H9 (cell line): ENCODE measurements around the gene KCTD2. TPM values are rescaled to one million over a fixed set of nuclear protein-coding genes. Genes with fewer than 3 reads are reported as not detected.

Source experiments
- DNase-seq: peaks from one replicate; pipeline ENCODE4 v3.0.0-alpha.2; 2017
- H2AFZ ChIP-seq: one replicate; pipeline ENCODE4 v1.6.1; 2013; ENCODE audit warnings: mild to moderate bottlenecking, low read length, control low read depth, moderate library complexity
- H2AK5ac ChIP-seq: 2 replicates; pipeline ENCODE4 v1.6.1; 2013; ENCODE audit warnings: low read length, control low read depth, mixed read lengths; ENCODE audit not compliant: insufficient read length
- H2BK120ac ChIP-seq: one replicate; pipeline ENCODE4 v1.6.1; 2013; ENCODE audit warnings: low read depth, mild to moderate bottlenecking, low read length, control low read depth, inconsistent platforms; ENCODE audit not compliant: poor library complexity, severe bottlenecking
- H2BK12ac ChIP-seq: 2 replicates; pipeline ENCODE4 v1.6.1; 2013; ENCODE audit warnings: low read length, control low read depth, mixed read lengths, low read depth; ENCODE audit not compliant: insufficient read length
- H2BK15ac ChIP-seq: 2 replicates; pipeline ENCODE4 v1.6.1; 2013; ENCODE audit warnings: low read depth, low read length, control low read depth
- H2BK20ac ChIP-seq: one replicate; pipeline ENCODE4 v1.6.1; 2013; ENCODE audit warnings: low read depth, mild to moderate bottlenecking, low read length, control low read depth, inconsistent platforms; ENCODE audit not compliant: poor library complexity, severe bottlenecking
- H2BK5ac ChIP-seq: 2 replicates; pipeline ENCODE4 v1.6.1; 2013; ENCODE audit warnings: low read length, control low read depth, mixed read lengths; ENCODE audit not compliant: insufficient read length
- H3K14ac ChIP-seq: 2 replicates; pipeline ENCODE4 v1.6.1; 2013; ENCODE audit warnings: low read length, control low read depth; ENCODE audit not compliant: insufficient read depth
- H3K18ac ChIP-seq: 2 replicates; pipeline ENCODE4 v1.6.1; 2013; ENCODE audit warnings: low read depth, mild to moderate bottlenecking, mixed read lengths, low read length, control low read depth; ENCODE audit not compliant: insufficient read length
- H3K23ac ChIP-seq: 2 replicates; pipeline ENCODE4 v1.6.1; 2013; ENCODE audit warnings: low read length, control low read depth, mixed read lengths, low read depth; ENCODE audit not compliant: insufficient read length
- H3K23me2 ChIP-seq: 2 replicates; pipeline ENCODE4 v1.6.1; 2013; ENCODE audit warnings: low read depth, mild to moderate bottlenecking, mixed read lengths, low read length, control low read depth; ENCODE audit not compliant: insufficient read length, poor library complexity, severe bottlenecking
- H3K27ac ChIP-seq: 2 replicates; pipeline ENCODE4 v1.5.1; 2013; ENCODE audit warnings: low read length, control low read depth, mixed read lengths, low read depth; ENCODE audit not compliant: insufficient read length
- H3K27me3 ChIP-seq: 2 replicates; pipeline ENCODE4 v1.6.1; 2013; ENCODE audit warnings: low read length, control low read depth, inconsistent platforms; ENCODE audit not compliant: insufficient read depth
- H3K4ac ChIP-seq: 2 replicates; pipeline ENCODE4 v1.6.1; 2013; ENCODE audit warnings: low read depth, mild to moderate bottlenecking, control low read depth, inconsistent platforms, low read length, moderate library complexity
- H3K4me1 ChIP-seq: 2 replicates; pipeline ENCODE4 v1.6.1; 2013; ENCODE audit warnings: low read length, control low read depth, inconsistent platforms; ENCODE audit not compliant: insufficient read depth
- H3K4me2 ChIP-seq: 2 replicates; pipeline ENCODE4 v1.6.1; 2013; ENCODE audit warnings: low read length, control low read depth, mixed read lengths; ENCODE audit not compliant: insufficient read length, insufficient read depth
- H3K56ac ChIP-seq: 2 replicates; pipeline ENCODE4 v1.6.1; 2013; ENCODE audit warnings: low read depth, mild to moderate bottlenecking, mixed read lengths, low read length, control low read depth; ENCODE audit not compliant: insufficient read length
- H3K79me1 ChIP-seq: 2 replicates; pipeline ENCODE4 v1.6.1; 2013; ENCODE audit warnings: low read depth, mild to moderate bottlenecking, moderate library complexity, low read length, control low read depth, inconsistent platforms; ENCODE audit not compliant: insufficient read depth, poor library complexity, severe bottlenecking
- H3K79me2 ChIP-seq: 2 replicates; pipeline ENCODE4 v1.6.1; 2013; ENCODE audit warnings: low read length, control low read depth, inconsistent platforms; ENCODE audit not compliant: insufficient read depth
- H3K9ac ChIP-seq: 2 replicates; pipeline ENCODE4 v1.6.1; 2013; ENCODE audit warnings: low read length, control low read depth, mixed read lengths; ENCODE audit not compliant: insufficient read length; ENCODE audit errors: extremely low read depth
- H3K9me3 ChIP-seq: one replicate; pipeline ENCODE4 v1.6.1; 2013; ENCODE audit warnings: low read depth, low read length, inconsistent platforms; ENCODE audit not compliant: control insufficient read depth
- H3T11ph ChIP-seq: one replicate; pipeline ENCODE4 v1.6.1; 2013; ENCODE audit warnings: mild to moderate bottlenecking, low read length, control low read depth, inconsistent platforms
- H4K20me1 ChIP-seq: one replicate; pipeline ENCODE4 v1.6.1; 2013; ENCODE audit not compliant: control insufficient read depth, insufficient read length, insufficient read depth
- H4K5ac ChIP-seq: 2 replicates; pipeline ENCODE4 v1.6.1; 2013; ENCODE audit warnings: low read depth, mild to moderate bottlenecking, mixed read lengths, low read length, control low read depth; ENCODE audit not compliant: insufficient read length
- H4K8ac ChIP-seq: replicated peaks from 2 replicates; pipeline ENCODE4 v1.6.1; 2013; ENCODE audit warnings: low read length, control low read depth, mixed read lengths, low read depth; ENCODE audit not compliant: insufficient read length
- H4K91ac ChIP-seq: 2 replicates; pipeline ENCODE4 v1.6.1; 2013; ENCODE audit warnings: low read depth, mild to moderate bottlenecking, moderate library complexity, mixed read lengths, low read length, control low read depth; ENCODE audit not compliant: insufficient read length
- H3K27ac Mint-ChIP-seq, 3 experiments: 2 replicates in 2 of 3; 3 replicates in 1 of 3; pipeline ENCODE4 v1.8.0; 2020 to 2021; ENCODE audit warnings: mixed read lengths in 3 of 3, mild to moderate bottlenecking in 1 of 3, moderate library complexity in 1 of 3
- H3K27me3 Mint-ChIP-seq: 2 replicates; pipeline ENCODE4 v1.8.0; 2021; ENCODE audit warnings: low read depth, mild to moderate bottlenecking, moderate library complexity, mixed read lengths
- H3K36me3 Mint-ChIP-seq, 3 experiments: 2 replicates in 2 of 3; 3 replicates in 1 of 3; pipeline ENCODE4 v1.8.0; 2020 to 2021; ENCODE audit warnings: low read depth in 3 of 3, mixed read lengths in 3 of 3; ENCODE audit not compliant: insufficient read depth in 1 of 3
- H3K4me1 Mint-ChIP-seq, 2 experiments: 2 replicates each; pipeline ENCODE4 v1.8.0; 2020; ENCODE audit warnings: mixed read lengths in 2 of 2
- H3K4me3 Mint-ChIP-seq, 2 experiments: 2 replicates in 1 of 2; 3 replicates in 1 of 2; pipeline ENCODE4 v1.8.0; 2020 to 2021; ENCODE audit warnings: mild to moderate bottlenecking in 2 of 2, mixed read lengths in 2 of 2, moderate library complexity in 1 of 2
- H3K9me3 Mint-ChIP-seq, 2 experiments: 2 replicates in 1 of 2; 3 replicates in 1 of 2; pipeline ENCODE4 v1.8.0; 2020; ENCODE audit warnings: mild to moderate bottlenecking in 2 of 2, mixed read lengths in 2 of 2, moderate library complexity in 1 of 2
- CTCF ChIP-seq: fragments of 200-600 bp; sonication (generic); conservative IDR thresholded peaks from 3 replicates; pipeline ENCODE4 v1.8.0; 2021; ENCODE audit warnings: antibody characterized with exemption, mild to moderate bottlenecking
- WGBS: extraction: QIAGEN DNeasy Blood & Tissue Kit; methylation state at CpG from one replicate; pipeline ENCODE4 v1.1.7; 2013; ENCODE audit warnings: missing lambda C conversion rate, low lambda C conversion rate, mixed read lengths; ENCODE audit not compliant: insufficient read length; ENCODE audit errors: extremely low coverage; 5-methylcytosine and 5-hydroxymethylcytosine counted together
- total RNA-seq: library from RNA; stranded (reverse); gene quantifications from 2 replicates; pipeline ENCODE4 v1.2.1, GENCODE V29; 2021

KCTD2 gene
- total RNA-seq, 1 experiment from 2014 or later, result 40.1 TPM

- Histone ChIP-seq H2BK120ac (no peak overlapping the region), H3K9me3 (no peaks in the 10 kb centered on the region), H3K23ac (no peak overlapping the region), H3K27ac (no peak overlapping the region), H4K91ac (no peak overlapping the region), H3K4ac (no peak overlapping the region), H3K79me1 (no peaks in the 10 kb centered on the region), H2AK5ac (no peak overlapping the region), H2BK5ac (no peak overlapping the region), H2BK15ac (no peak overlapping the region), H2BK12ac (no peak overlapping the region), H2AFZ (no peak overlapping the region), H4K8ac (no peak overlapping the region), H4K5ac (no peak overlapping the region), H3K56ac (no peak overlapping the region), H3K23me2 (peaks cover under 1% of the 10 kb centered on the region), H3K4me2 (no peak overlapping the region), H2BK20ac (no peak overlapping the region), H3K4me1 (peaks cover 3% of the 10 kb centered on the region; the same call in 1 of the 2 replicates), H3T11ph (no peak overlapping the region), H4K20me1 (no peaks in the 10 kb centered on the region), H3K14ac (no peak overlapping the region; the same call in 1 of the 2 replicates), H3K18ac (no peak overlapping the region), H3K79me2 (no peaks in the 10 kb centered on the region), H3K27me3 (no peaks in the 10 kb centered on the region), H3K9ac (no peak overlapping the region)
- no CpG with 5 or more reads among the region's 14 CpGs for WGBS
- DNase-seq, result no peak
- peaks cover 17 to 20% of the 10 kb centered on the region in 2 experiments for H3K4me1 Mint-ChIP-seq
- no peak overlapping the region; a peak in 2 of 7 replicates for H3K27ac Mint-ChIP-seq
- peaks cover 7 to 44% (median 27%) of the 10 kb centered on the region in 3 experiments; a peak in 6 of 7 replicates for H3K36me3 Mint-ChIP-seq
- H3K4me3 Mint-ChIP-seq, result 0 out of 5 replicates have a peak overlapping the region, but pooled peaks of 1 of the 2 experiments have one; percentile 11
- TF ChIP-seq CTCF, result no peak
- H3K27me3 Mint-ChIP-seq, result peaks cover 5% of the 10 kb centered on the region
- no peaks in the 10 kb centered on the region for H3K9me3 Mint-ChIP-seq
These were observed 56.9 kb downstream of the KCTD2 start for GRCh38 chr17:75103601-75104554.
